Endothelial cell of umbilical vein (primary cell): ENCODE data around the gene PIBF1. TPM values are rescaled to one million over a fixed set of nuclear protein-coding genes. Genes with fewer than 3 reads are reported as not detected.

Source experiments
- BruUV-seq: library from RNA; stranded (reverse); fragments of 400-500 nt; replicated peaks from 2 replicates; lab custom pipeline; 2021; lab: Mats Ljungman, UMichigan
- CTCF ChIA-PET: fragments of 300-600, 350-600 bp; sonication (Branson Sonifier 250); formaldehyde crosslinking; loops from one replicate; lab custom pipeline; 2021; ENCODE audit warnings: antibody characterized with exemption, inconsistent platforms; lab: Charles Lee
- POLR2A ChIA-PET: fragments of 300-600, 350-600 bp; sonication (Branson Sonifier 250); formaldehyde crosslinking; loops from one replicate; lab custom pipeline; 2021; ENCODE audit warnings: antibody characterized with exemption, inconsistent platforms; lab: Charles Lee
- DNase-seq: peaks from one replicate; pipeline ENCODE4 v3.0.0-alpha.2; 2011; ENCODE audit warnings: low read depth, low spot score
- FAIRE-seq: peaks from 2 replicates; lab custom pipeline; 2011; peaks lifted over from hg19 to GRCh38; lab: Jason Lieb, UNC
- H2AFZ ChIP-seq: 2 replicates; pipeline ENCODE4 v1.6.0; 2012; ENCODE audit warnings: low read depth, low read length, control low read depth, inconsistent platforms
- H3K27ac ChIP-seq: 2 replicates; pipeline ENCODE4 v1.5.1; 2011; ENCODE audit warnings: low read depth, mild to moderate bottlenecking, control low read depth, low read length, moderate library complexity; ENCODE audit not compliant: insufficient read depth
- H3K27me3 ChIP-seq, 2 experiments: 2 replicates each; pipeline versions ENCODE4 v1.6.0 to v1.6.1; 2011; ENCODE audit warnings: low read length in 2 of 2, mixed read lengths in 1 of 2; ENCODE audit not compliant: control insufficient read depth in 2 of 2, insufficient read depth in 2 of 2
- H3K36me3 ChIP-seq, 2 experiments: 2 replicates in 1 of 2; 3 replicates in 1 of 2; pipeline ENCODE4 v1.5.1; 2011; ENCODE audit warnings: low read length in 2 of 2, mild to moderate bottlenecking in 1 of 2, moderate library complexity in 1 of 2; ENCODE audit not compliant: control insufficient read depth in 2 of 2, insufficient read depth in 2 of 2; ENCODE audit errors: extremely low read depth in 1 of 2
- H3K4me1 ChIP-seq: 3 replicates; pipeline ENCODE4 v1.5.1; 2011; ENCODE audit warnings: mild to moderate bottlenecking, low read length; ENCODE audit not compliant: control insufficient read depth, insufficient read depth; ENCODE audit errors: extremely low read depth
- H3K4me2 ChIP-seq: 2 replicates; pipeline ENCODE4 v1.6.1; 2011; ENCODE audit warnings: low read length, control low read depth, mixed read lengths; ENCODE audit not compliant: insufficient read depth
- H3K4me3 ChIP-seq, 3 experiments: fragments of 200-600 bp in 1 of 3; sonication (generic), shearing (Covaris generic) in 1 of 3; replicated peaks in 1 of 3; 2 replicates each; pipeline ENCODE4 v1.5.1; 2011 to 2016; ENCODE audit warnings: control low read depth in 3 of 3, low read length in 3 of 3, mild to moderate bottlenecking in 2 of 3, inconsistent platforms in 1 of 3, low read depth in 1 of 3, moderate library complexity in 1 of 3; ENCODE audit not compliant: insufficient read depth in 1 of 3
- H3K79me2 ChIP-seq: 2 replicates; pipeline ENCODE4 v1.6.0; 2012; ENCODE audit warnings: low read length, inconsistent platforms; ENCODE audit not compliant: control insufficient read depth, insufficient read depth
- H3K9ac ChIP-seq: replicated peaks from 2 replicates; pipeline ENCODE3; 2011; ENCODE audit warnings: low read length, control low read depth; ENCODE audit not compliant: insufficient read depth; ENCODE audit errors: extremely low read depth
- H3K9me1 ChIP-seq: replicated peaks from 3 replicates; pipeline ENCODE4 v1.6.0; 2011; ENCODE audit warnings: mild to moderate bottlenecking, low read length; ENCODE audit not compliant: control insufficient read depth, insufficient read depth; ENCODE audit errors: extremely low read depth
- H3K9me3 ChIP-seq: replicated peaks from 2 replicates; pipeline ENCODE4 v1.5.1; 2012; ENCODE audit warnings: low read length, inconsistent platforms; ENCODE audit not compliant: control insufficient read depth, insufficient read depth
- H4K20me1 ChIP-seq: replicated peaks from 2 replicates; pipeline ENCODE3; 2011; ENCODE audit warnings: mild to moderate bottlenecking, low read length; ENCODE audit not compliant: control insufficient read depth, insufficient read depth; ENCODE audit errors: extremely low read depth
- CTCF ChIP-seq, 2 donors: IDR thresholded peaks; 1 replicate in 1 of 2; 2 replicates in 1 of 2; pipeline ENCODE4 v1.5.1; 2011; ENCODE audit warnings: low read length in 2 of 2, mild to moderate bottlenecking in 2 of 2, moderate library complexity in 2 of 2, control low read depth in 1 of 2, inconsistent platforms in 1 of 2, low read depth in 1 of 2; ENCODE audit not compliant: insufficient read depth in 1 of 2; ENCODE audit errors: extremely low read depth in 1 of 2
- EZH2 ChIP-seq: IDR thresholded peaks from 2 replicates; pipeline ENCODE4 v1.6.1; 2012; ENCODE audit warnings: borderline replicate concordance, low read depth, mild to moderate bottlenecking, moderate library complexity, low read length, inconsistent platforms; ENCODE audit not compliant: severe bottlenecking
- FOS ChIP-seq: IDR thresholded peaks from 2 replicates; pipeline ENCODE4 v1.6.1; 2011; ENCODE audit warnings: mild to moderate bottlenecking, low read length, moderate library complexity, borderline replicate concordance; ENCODE audit not compliant: insufficient read depth
- GATA2 ChIP-seq: IDR thresholded peaks from 2 replicates; pipeline ENCODE4 v1.7.0; 2011; ENCODE audit warnings: low read depth, mild to moderate bottlenecking, moderate library complexity, mixed read lengths, low read length; ENCODE audit not compliant: insufficient read length, insufficient read depth
- JUN ChIP-seq: IDR thresholded peaks from 2 replicates; pipeline ENCODE4 v1.6.1; 2011; ENCODE audit warnings: borderline replicate concordance, low read depth; ENCODE audit not compliant: insufficient read length, insufficient read depth
- MAX ChIP-seq: IDR thresholded peaks from 2 replicates; pipeline ENCODE4 v1.6.1; 2011; ENCODE audit not compliant: insufficient read depth, insufficient read length
- MYC ChIP-seq: IDR thresholded peaks from one replicate; pipeline ENCODE4 v1.6.1; 2011; ENCODE audit warnings: mild to moderate bottlenecking, low read depth, low read length
- POLR2A ChIP-seq: IDR thresholded peaks from 2 replicates; pipeline ENCODE4 v1.6.1; 2012; ENCODE audit warnings: low read depth, mild to moderate bottlenecking, control low read depth, low read length
- POLR2AphosphoS5 ChIP-seq: IDR thresholded peaks from 2 replicates; pipeline ENCODE4 v1.6.1; 2012; ENCODE audit warnings: low read depth, mild to moderate bottlenecking, control low read depth, low read length, moderate library complexity; ENCODE audit not compliant: insufficient read depth
- dilution Hi-C: fragments of 300-500 bp; cut with MboI; formaldehyde crosslinking; loops from one replicate; pipeline ENCODE4 v1.15.0; 2019; ENCODE audit warnings: low sequenced_read_pairs; ENCODE audit not compliant: extremely low pct_ligation_motif_present
- intact Hi-C: fragments of 100-400 bp; cut with micrococcal nuclease; formaldehyde crosslinking; loops from one replicate; pipeline ENCODE4 v1.10.0; 2022
- polyA plus RNA-seq, 4 experiments: library from polyadenylated mRNA; depleted of rRNA in 3 of 4; stranded (reverse) in 3 of 4; unstranded in 1 of 4; fragments of >200 nt; gene quantifications; 2 replicates each; pipeline versions ENCODE4 v1.2.1 to v1.2.3, GENCODE V29; 2011 to 2012; ENCODE audit warnings: missing spikeins in 1 of 4
- total RNA-seq: library from RNA; stranded (reverse); gene quantifications from 2 replicates; pipeline ENCODE4 v1.2.3, GENCODE V29; 2021

Gene PIBF1
- total and polyA plus RNA-seq, 2 donors (not counting 3 experiments of a cell fraction or from before 2014, with no cell fraction given), result 1.4 to 18.4 TPM

GRCh38 chr13:72804301-72804700 is 22.4 kb downstream of the PIBF1 start:
- no peaks in the 10 kb centered on the region for H3K79me2 ChIP-seq
- FAIRE-seq, result no peak
- no peaks in the 10 kb centered on the region for H3K9me1 ChIP-seq
- peaks cover 0 to 2% of the 10 kb centered on the region in 2 experiments for H3K36me3 ChIP-seq
- dilution Hi-C loops (no loop called here), intact Hi-C loops (no loop called here)
- no peak for DNase-seq
- H3K27me3 ChIP-seq, result no peaks in the 10 kb centered on the region
- no peak overlapping the region for H3K4me3 ChIP-seq
- no TSS peak for BruUV-seq
- no peak overlapping the region for H3K4me2 ChIP-seq
- POLR2A ChIA-PET, result no interaction called here
- no peak overlapping the region for H2AFZ ChIP-seq
- no peak for TF ChIP-seq GATA2
- no peak for TF ChIP-seq FOS
- TF ChIP-seq CTCF (IDR thresholded peaks at IDR 0.05; ENCODE audit: extremely low read depth in 1 of 2, insufficient read depth in 1 of 2, low read depth in 1 of 2, low read length in 2 of 2), result no peak
- no peak for TF ChIP-seq POLR2AphosphoS5
- TF ChIP-seq POLR2A, result no peak
- TF ChIP-seq MAX, result no peak
- TF ChIP-seq JUN, result no peak
- TF ChIP-seq MYC, result no peak
- TF ChIP-seq EZH2, result no peak
- no peaks in the 10 kb centered on the region for H3K9me3 ChIP-seq
- CTCF ChIA-PET, result no interaction called here
- no peak overlapping the region for H3K9ac ChIP-seq
- H3K4me1 ChIP-seq, result no peaks in the 10 kb centered on the region
- H4K20me1 ChIP-seq, result no peaks in the 10 kb centered on the region
- no peak overlapping the region for H3K27ac ChIP-seq
